Retinal pigment epithelial cell (primary cell): ENCODE results near the gene SAP30BP.

Experiments used
- DNase-seq: peaks from one replicate; pipeline ENCODE4 v3.0.0-alpha.2; 2010; ENCODE audit warnings: low read depth
- H3K4me3 ChIP-seq: 2 replicates; pipeline ENCODE4 v1.5.1; 2011; ENCODE audit warnings: mild to moderate bottlenecking, low read length, control low read depth, moderate library complexity
- CTCF ChIP-seq: conservative IDR thresholded peaks from 2 replicates; pipeline ENCODE4 v1.5.1; 2011; ENCODE audit warnings: low read depth, low read length, control low read depth, inconsistent platforms

SAP30BP gene

GRCh38 chr17:75647921-75648320, 19.2 kb upstream of the SAP30BP start:
- H3K4me3 ChIP-seq = no peak overlapping the region
- DNase-seq = no peak
- TF ChIP-seq CTCF = no peak

GRCh38 chr17:75649687-75650086, 17.5 kb upstream of the SAP30BP start:
- no peak for TF ChIP-seq CTCF
- H3K4me3 ChIP-seq = no peak overlapping the region
- no peak for DNase-seq

- no peak for DNase-seq
- no peak for TF ChIP-seq CTCF
- no peak overlapping the region for H3K4me3 ChIP-seq
Observed at GRCh38 chr17:75650874-75651273, 16.3 kb upstream of the SAP30BP start.

GRCh38 chr17:75652341-75652740, 14.8 kb upstream of the SAP30BP start:
- DNase-seq = no peak
- TF ChIP-seq CTCF = no peak
- H3K4me3 ChIP-seq = no peak overlapping the region

- peak; percentile 94 for TF ChIP-seq CTCF
- no peak for DNase-seq
Observed at GRCh38 chr17:75652934-75653549, 14.1 kb upstream of the SAP30BP start.

GRCh38 chr17:75654176-75654575, 13.0 kb upstream of the SAP30BP start:
- no peak overlapping the region for H3K4me3 ChIP-seq
- no peak for TF ChIP-seq CTCF
- no peak for DNase-seq

More at GRCh38 chr17:75652934-75653549, 14.1 kb upstream of the SAP30BP start:
- no peak overlapping the region for H3K4me3 ChIP-seq

- TF ChIP-seq CTCF = no peak
- H3K4me3 ChIP-seq = no peak overlapping the region
- DNase-seq = no peak
Observed at GRCh38 chr17:75658237-75658636, 8.9 kb upstream of the SAP30BP start.
